AG08395 (cell line): Measurements from ENCODE around the gene NBPF12.
"Not testable (repeated sequence)": the region's sequence is repeated elsewhere in the genome, so short reads cannot be mapped to it uniquely, and the experiment has no call there.

Source experiments
- DNase-seq: peaks from one replicate; pipeline ENCODE4 v3.0.0; 2012; ENCODE audit warnings: mixed read lengths, low spot score

The NBPF12 gene, protein sequence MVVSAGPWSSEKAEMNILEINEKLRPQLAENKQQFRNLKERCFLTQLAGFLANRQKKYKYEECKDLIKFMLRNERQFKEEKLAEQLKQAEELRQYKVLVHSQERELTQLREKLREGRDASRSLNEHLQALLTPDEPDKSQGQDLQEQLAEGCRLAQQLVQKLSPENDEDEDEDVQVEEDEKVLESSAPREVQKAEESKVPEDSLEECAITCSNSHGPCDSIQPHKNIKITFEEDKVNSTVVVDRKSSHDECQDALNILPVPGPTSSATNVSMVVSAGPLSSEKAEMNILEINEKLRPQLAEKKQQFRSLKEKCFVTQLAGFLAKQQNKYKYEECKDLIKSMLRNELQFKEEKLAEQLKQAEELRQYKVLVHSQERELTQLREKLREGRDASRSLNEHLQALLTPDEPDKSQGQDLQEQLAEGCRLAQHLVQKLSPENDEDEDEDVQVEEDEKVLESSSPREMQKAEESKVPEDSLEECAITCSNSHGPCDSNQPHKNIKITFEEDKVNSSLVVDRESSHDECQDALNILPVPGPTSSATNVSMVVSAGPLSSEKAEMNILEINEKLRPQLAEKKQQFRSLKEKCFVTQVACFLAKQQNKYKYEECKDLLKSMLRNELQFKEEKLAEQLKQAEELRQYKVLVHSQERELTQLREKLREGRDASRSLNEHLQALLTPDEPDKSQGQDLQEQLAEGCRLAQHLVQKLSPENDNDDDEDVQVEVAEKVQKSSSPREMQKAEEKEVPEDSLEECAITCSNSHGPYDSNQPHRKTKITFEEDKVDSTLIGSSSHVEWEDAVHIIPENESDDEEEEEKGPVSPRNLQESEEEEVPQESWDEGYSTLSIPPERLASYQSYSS (N-terminal part only)

DNA sequence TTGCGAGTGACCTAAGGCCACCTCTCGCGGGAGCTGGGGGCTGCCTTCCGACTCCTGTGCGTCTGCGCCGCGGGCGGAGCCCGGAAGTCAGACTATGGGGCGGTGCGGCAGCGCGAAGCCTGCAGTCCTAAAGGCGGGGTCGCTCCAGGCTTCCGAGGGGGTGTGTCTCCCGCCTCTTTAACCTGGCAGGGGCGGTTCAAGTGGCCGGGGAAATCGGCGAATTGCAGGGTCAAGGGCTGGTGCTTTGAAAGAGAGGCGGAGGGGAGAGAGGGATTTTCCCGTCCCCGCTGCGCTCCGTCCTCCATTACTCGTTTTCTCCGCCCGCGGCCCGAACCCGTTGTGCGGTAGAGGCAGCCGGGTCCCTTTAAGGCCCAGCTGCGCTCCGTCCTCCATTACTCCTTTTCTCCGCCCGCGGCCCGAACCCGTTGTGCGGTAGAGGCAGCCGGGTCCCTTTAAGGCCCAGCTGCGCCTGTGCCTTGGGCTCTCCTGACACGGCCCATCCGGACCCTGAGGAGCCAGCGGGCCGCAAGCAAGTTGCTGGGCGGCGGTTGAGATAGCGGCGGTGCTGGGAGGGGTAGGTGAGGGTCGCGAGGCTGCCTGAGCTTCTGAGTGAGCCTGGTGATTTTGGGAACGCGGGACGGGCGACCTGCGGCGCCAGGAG is at the start of gene NBPF12:
Gene NBPF12 (plus strand): TSS at position 83 of the 661 bp plus-strand sequence. CDS start 21,820 bp downstream, outside the sequence.
- DNase-seq = peak; percentile 63

DNA sequence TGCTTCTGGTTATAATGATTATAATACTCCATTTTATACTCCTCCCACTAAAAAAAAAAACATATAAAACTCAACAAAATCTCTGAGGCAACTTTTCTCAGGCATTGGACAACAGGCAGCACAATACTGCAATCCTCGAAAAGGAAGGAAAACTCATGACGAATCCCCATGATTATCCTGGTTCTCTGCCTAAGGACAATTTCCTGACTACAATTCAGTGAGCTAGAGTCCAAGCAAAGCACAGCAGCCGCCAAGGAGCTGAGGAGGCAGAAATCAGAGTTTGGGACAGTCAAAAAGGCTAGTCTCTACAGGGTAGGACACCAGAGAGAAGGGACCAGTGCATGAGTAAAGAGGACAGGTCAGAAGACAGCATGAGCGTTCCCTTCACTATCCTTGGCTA is 46.8 kb upstream of the NBPF12 start:
- not testable (repeated sequence) for DNase-seq

DNA sequence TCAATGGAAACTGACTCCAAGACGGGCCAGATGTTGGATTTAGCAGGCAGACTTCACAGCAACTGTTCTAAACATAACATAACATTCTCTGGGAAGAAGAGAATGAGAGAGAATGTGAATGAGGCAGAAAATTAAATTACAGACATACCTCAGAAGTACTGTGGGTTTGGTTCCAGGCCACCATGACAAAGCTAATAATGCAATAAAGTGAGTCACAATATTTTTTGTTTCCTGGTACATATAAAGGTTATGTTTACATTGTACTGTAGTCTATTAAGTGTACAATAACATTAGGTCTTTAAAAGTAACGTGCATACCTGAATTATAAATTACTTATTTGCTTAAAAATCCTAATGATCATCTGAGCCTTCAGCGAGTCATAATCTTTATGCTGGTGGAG is 45.8 kb upstream of the NBPF12 start:
- DNase-seq = not testable (repeated sequence)

DNA sequence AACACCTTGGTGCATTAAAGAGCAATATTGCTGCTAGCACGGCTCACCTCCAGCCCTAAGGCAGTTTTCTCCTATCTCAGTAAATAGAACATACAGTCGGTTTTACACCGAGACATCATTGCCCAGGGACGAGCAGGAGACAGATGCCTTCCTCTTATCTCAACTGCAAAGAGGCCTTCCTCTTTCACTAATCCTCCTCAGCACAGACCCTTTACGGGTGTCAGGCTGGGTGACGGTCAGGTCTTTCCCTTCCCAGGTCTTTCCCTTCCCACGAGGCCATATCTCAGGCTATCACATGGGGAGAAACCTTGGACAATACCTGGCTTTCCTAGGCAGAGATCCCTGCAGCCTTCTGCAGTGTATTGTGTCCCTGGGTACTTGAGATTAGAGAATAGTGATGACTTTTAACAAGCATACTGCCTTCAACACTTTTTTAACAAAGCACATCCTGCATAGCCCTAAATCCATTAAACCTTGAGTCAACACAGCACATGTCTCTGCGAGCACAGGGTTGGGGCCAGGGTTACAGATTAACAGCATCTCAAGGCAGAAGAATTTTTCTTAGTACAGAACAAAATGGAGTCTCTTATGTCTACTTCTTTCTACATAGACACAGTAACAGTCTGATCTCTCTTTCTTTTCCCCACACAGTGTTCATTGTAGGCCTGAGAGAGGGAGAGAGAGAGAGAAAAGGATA is 30.4 kb upstream of the NBPF12 start:
- DNase-seq = not testable (repeated sequence)

DNA sequence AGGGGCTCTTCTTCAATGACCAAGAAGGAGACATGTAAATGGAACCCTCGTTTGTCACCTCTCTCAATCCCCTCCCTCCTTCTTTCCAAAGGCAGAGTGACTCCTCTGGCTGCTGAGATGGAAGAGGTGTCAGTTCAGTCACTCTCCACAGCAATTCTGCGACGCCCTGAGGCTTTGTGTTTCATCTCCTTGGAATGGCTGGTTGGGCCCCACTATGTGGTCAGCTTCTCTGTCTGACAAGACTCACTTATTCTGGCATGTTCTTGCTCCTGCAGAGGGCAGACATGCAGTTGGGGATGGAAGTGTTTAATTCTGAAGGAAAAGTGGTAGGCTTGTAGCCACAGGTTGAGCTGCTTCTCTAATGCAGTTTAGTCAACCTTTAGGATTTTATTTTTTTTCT is 25.1 kb upstream of the NBPF12 start:
- peak; percentile 48 for DNase-seq

DNA sequence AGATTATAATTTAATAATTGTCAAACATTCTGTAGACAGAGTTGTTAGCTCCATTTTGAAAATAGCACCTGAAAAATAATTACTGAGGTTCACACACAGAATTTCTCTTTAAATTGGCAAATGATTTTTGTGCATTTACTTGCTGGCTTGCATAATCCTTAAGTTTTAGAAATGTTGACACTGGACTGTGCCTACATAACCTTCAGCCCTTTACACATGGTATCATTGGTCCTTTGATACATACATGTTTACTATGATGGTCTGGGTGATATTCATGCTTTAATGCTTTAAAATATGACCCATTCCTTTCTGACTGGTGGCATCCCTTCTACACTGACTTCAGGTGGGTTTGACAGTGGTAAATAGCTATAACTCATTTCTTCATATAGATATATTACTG is 17.3 kb upstream of the NBPF12 start:
- DNase-seq = not testable (repeated sequence)

DNA sequence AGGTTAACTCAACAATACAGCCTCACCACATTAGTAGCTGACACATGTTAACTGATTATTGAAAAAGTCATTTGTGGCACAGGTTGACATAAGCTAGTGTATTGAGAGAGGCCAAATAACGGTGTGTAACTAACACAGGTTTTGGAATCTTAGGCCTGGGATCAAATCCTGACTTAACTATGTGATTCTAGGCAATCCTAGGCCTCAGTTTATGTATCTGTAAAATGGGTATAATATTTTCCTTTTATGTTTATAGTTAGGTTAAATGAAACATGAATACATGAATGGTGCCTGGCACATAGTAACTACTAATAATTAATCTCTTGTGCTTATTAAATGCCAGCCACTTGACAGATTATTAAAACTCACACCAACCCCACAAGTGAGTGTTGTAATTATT is 15.5 kb upstream of the NBPF12 start:
- not testable (repeated sequence) for DNase-seq

DNA sequence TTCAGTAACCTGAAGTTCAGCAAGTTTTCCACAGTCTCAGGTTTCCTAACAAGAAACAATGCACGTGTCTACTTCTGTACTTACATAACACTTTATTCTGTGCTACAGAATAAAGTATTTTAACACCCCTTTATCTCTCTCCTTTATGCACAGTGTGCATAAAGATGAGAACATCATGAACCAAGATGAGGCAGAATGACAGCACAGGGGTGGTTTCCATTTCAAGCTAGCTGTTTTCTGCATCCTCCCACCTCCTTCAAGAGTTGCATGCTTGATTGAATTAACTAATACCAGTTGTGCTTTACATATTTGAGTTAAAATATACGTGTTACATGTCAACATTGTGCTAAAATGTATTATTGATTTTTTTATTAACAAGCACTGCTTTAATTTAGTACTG is 14.0 kb upstream of the NBPF12 start:
- not testable (repeated sequence) for DNase-seq

DNA sequence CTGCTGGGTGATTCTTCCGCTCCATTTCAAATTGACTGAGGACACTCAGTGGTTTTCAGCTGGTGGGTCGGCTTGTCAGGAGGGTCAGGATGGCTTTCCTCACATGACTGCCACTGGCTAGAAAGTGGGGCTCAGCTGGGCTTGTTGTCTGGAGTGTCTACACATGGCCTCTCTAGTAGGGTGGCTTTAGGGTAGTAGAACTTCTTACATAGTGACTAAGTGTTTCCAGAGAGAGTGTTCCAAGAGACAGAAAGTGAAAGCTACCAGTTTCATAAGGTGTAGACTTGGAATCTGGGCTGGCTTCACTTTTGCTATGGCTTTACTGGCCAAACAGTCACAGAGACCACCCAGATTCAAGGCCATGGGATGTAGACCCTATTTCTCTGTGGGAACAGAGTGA is 11.7 kb upstream of the NBPF12 start:
- not testable (repeated sequence) for DNase-seq

DNA sequence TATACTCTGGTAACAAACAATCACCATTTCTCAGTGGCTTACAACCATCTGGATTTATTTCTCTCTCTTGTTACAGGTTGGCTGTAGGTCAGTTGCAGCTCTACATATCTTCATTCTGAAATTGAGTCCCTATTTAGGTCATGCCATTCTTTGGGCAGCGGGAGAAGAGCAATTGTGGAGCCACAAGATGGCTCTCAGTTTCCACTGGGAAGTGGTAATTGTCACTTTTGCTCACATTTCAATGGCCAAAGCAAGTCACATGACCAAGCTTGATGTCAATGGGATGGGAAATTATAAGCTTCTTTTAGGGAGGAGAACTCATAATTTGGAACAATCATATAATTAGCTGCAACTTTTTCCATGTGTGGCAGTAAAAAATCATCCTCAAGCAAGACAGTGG is 7.9 kb upstream of the NBPF12 start:
- DNase-seq = not testable (repeated sequence)

DNA sequence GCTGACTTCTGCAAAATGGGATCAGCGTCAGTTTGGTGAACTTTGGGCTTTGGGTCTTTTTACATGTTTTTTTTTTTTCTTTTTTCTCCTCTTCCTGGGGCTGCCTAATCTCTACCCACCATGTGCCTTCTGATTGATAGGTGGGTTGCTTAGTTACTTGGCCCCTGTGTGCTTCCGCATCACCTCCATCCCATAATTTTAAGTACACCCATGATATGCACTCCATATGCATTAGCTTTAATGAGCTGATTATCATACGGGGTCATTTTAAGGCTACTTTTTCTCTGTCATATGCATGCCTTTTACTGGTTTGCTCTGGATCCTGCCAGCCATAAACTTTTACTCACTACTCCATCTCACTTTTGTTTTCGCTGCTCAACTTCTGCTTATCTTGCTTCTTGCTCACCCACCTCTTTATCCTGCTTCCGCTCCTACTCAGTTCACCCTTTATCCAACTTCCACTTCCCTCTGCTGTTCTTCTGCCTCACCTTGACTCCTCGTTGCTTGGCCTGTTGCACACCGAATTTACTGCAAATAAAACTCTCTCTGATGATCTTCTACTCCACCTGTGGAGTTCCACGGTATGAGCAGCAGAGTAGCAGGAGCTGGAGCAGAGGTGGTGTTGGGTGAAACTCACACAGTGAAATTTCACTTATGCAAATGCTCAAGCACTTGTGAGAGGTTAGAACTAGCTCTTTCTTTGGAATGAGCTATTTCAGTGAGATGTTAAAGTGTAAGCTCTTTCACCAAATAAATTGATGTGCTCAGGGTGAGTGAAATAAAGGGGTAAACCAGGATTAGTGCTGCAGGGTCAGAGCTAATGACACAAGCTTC is 3.5 kb upstream of the NBPF12 start:
- DNase-seq = not testable (repeated sequence)

DNA sequence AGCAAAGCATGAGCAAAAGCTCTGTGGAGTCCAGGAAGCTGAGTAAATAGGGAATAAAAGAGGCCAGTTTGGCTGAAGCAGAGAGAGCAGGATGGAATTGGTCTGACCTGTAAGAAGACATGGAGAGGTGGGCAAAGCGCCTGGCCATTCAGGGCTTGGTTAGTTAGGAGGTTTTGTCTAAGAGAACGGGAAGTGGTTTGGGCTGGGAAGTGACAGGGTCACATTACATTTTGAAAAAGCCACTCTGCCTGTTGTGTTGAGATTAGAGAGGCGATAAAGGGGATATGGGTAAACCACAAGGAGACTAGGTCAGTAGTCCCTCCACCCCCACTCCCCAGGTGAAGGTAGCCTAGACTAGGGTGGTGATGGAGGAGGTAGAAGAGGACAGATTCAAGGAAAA is 662 bp upstream of the NBPF12 start:
- DNase-seq = not testable (repeated sequence)

DNA sequence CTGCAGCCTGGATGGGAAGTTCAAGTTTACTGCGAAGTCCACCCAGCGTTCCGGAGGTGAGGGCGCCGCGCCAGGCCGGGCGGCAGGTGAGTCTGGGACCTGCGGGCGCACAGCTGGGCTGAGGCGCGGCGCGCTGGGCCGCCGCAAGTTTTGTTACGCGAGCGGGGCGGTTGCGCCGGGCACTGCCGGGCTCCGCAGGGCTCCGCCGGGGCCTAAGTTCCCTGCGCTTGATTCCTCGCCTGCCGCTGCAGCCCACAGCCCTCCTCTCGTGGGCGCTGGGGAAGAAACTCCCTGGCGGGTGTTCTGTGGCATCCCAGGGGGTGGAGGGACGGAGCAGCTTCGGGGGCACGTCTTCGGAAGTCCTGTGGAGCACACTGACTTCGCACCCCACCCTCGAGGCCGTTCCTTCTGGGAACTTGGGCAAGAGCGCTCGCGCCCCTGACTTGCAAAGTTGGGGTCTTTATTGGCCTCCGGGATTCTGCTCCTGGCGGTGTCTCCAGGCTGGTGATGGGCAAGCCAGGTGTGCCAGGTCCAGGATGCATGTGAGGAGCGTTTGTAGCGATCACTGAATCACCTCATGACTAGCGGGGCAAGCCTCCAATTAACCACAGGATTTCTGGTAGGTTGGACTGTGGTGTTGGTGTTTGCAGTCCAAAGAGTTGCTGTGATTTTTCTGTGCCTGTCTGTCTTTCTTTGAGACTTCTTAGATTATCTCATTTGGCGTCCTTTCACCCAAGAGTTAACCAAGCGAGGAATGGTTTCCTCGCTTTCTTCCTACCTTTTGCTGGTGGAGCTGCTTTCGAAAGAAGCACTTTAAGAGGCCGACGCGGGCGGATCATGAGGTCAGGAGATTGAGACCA is 1.0 kb downstream of the NBPF12 start:
- peak; percentile 1 for DNase-seq

DNA sequence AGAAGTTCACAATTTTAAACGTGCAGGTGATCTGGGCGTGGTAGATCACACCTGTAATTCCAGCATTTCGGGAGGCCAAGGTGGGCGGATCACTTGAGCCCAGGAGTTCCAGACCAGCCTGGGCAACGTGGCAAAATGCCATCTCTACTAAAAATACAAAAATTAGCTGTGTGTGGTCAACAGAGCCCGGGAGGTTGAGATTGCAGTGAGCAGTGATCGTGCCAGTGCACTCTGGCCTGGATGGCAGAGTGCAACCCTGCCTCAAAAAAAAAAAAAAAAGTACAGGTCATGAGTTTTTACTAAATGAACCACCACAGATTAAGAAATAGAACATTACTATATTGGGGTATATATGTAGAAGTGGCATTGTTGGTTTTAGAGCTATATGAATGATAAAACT is 2.2 kb downstream of the NBPF12 start:
- DNase-seq = not testable (repeated sequence)

DNA sequence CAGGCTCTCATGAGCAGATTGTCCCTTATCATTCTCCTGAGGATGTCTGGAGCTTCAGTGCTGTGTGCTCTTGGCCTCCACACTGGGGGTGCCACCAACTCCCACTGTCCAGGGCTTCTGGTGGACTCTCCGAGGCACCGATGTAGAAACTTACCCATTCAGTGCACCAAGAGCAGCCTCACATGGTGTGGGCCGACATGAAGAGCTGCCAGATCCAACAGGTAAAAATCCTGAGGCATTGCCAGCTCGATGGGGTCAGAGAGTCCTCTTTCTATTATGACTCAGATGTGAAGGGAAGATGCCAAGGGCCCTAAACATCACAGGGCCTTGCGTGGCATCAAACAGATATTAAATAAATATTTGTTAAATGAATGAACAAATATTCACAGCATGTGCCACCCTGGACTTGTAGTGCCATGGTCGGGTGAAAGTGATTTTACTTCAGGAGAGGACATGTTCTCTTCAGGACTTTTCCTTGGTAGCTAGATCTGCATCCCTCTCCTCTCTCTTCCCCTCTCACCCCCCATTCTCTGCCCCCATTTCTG is 5.3 kb downstream of the NBPF12 start:
- not testable (repeated sequence) for DNase-seq

DNA sequence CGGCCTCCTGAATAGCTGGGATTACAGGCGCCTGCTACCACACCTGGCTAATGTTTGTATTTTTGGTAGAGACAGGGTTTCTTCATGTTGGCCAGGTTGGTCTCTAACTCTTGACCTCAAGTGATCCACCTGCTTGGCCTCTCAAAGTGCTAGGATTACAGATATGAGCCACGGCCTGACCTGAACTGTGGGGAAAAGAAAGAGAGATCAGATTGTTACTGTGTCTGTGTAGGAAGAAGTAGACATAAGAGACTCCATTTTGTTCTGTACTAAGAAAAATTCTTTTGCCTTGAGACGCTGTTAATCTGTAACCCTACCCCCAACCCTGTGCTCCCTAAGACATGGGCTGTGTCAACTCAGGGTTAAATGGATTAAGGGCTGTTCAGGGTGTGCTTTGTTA is 10.0 kb downstream of the NBPF12 start:
- not testable (repeated sequence) for DNase-seq

DNA sequence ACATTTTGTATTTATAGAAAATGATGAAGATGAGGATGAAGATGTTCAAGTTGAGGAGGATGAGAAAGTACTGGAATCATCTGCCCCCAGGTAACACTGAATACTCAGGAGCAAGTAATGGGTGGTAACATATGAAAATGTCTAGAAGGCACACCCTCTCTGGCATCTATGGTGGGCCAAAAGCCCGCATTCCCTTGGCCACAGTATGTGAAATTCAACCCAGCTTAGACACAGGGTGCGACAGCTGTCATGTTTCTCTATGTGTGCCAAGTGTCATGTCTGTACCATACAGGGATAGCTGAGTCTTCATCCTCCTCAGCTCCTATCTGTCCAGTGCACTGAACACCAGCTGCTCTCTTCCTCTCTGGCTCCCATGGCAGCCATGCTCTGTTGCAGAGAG is 26.2 kb downstream of the NBPF12 start:
- DNase-seq = not testable (repeated sequence)

DNA sequence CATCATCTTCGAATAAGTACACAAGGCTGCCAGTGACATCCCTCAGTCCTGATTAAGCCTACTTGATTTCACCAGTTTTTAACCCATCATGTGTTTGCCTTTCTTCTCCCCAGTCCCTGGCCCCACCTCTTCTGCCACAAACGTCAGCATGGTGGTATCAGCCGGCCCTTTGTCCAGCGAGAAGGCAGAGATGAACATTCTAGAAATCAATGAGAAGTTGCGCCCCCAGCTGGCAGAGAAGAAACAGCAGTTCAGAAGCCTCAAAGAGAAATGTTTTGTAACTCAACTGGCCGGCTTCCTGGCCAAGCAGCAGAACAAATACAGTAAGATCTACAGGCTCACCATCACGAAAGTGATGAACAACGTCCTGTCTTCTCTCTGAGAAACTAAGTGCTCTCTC is 28.2 kb downstream of the NBPF12 start:
- not testable (repeated sequence) for DNase-seq

DNA sequence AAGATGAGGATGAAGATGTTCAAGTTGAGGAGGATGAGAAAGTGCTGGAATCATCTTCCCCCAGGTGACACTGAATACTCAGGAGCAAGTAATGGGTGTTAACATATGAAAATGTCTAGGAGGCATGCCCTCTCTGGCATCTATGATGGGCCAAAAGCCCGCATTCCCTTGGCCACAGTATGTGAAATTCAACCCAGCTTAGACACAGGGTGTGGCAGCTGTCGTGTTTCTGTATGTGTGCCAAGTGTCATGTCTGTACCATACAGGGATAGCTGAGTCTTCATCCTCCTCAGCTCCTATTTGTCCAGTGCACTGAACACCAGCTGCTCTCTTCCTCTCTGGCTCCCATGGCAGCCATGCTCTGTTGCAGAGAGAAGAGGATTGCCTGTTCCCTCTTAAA is 32.5 kb downstream of the NBPF12 start:
- DNase-seq = not testable (repeated sequence)

DNA sequence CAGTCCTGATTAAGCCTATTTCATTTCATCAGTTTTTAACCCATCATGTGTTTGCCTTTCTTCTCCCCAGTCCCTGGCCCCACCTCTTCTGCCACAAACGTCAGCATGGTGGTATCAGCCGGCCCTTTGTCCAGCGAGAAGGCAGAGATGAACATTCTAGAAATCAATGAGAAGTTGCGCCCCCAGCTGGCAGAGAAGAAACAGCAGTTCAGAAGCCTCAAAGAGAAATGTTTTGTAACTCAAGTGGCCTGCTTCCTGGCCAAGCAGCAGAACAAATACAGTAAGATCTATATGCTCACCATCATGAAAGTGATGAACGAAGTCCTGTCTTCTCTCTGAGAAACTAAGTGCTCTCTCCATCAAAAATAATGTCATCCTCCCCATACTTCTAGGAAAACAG is 34.6 kb downstream of the NBPF12 start:
- not testable (repeated sequence) for DNase-seq
